NOMO-1 (cell line): Measurements from ENCODE around the gene UAP1L1.
A peak's percentile ranks its signal among the peaks of the same experiment; 100 is the strongest.

Source experiments
- DNase-seq, 2 experiments: peaks; one replicate each; lab custom pipeline; 2025; ENCODE audit not compliant: unreplicated experiment in 2 of 2; lab: John Stamatoyannopoulos, UW

The UAP1L1 gene

GRCh38 chr9:137071282-137071681 is 6.0 kb upstream of the UAP1L1 start:
- DNase-seq = no peak

GRCh38 chr9:137073992-137074399 is 3.3 kb upstream of the UAP1L1 start:
- no peak for DNase-seq

GRCh38 chr9:137074657-137075274 is 2.6 kb upstream of the UAP1L1 start:
- no peak for DNase-seq

GRCh38 chr9:137075275-137075775 is 2.0 kb upstream of the UAP1L1 start:
- DNase-seq = peak in 1 of 2 experiments; percentile 33

- no peak for DNase-seq
These were observed 694 bp upstream of the UAP1L1 start for GRCh38 chr9:137076636-137077009.

- DNase-seq = no peak
These were observed 709 bp downstream of the UAP1L1 start for GRCh38 chr9:137077758-137078693.

DNA sequence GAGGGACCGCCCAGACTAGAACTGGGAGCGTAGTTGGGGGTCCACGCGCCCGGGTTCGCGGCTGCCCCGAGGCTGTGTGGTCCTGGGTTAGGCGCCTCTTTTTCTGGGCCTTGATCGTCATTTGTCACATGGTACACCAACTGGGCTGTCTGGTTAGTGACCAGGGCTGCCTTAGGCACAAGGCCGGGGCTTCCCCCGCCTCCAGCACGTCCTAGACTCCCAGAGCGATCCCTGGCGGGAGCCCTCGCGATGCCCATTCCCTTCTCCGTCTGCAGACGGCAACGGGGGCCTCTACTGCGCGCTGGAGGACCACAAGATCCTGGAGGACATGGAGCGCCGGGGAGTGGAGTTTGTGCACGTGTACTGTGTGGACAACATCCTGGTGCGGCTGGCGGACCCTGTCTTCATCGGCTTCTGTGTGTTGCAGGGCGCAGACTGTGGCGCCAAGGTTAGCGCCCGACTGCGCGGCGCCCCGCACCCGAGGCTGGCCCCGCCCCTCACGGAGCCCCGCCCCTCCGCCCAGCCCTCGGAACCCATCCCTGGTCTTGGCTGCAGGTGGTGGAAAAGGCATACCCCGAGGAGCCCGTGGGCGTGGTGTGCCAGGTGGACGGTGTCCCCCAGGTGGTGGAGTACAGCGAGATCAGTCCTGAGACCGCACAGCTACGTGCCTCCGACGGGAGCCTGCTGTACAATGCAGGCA is 1.5 kb downstream of the UAP1L1 start:
- DNase-seq = no peak

DNA sequence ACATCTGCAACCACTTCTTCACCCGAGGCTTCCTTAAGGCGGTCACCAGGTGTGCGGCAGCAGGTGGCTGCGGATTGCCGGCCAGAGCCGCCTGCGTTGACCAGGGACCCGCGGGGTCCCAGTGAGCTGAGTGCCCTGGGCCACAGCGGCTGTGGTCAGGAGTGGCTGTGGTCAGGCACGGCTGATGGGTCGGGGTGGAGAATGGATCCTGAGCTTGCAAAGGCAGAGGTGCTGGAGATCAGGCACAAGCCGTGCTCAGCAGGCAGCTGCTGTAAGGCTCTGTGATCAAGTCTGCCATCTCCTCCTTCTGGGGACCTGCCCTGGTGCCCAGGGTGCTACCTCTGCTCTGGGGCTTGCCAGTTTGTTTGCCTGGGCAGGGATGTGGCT is 2.1 kb downstream of the UAP1L1 start:
- DNase-seq = no peak

- DNase-seq = no peak
These were observed 3.2 kb downstream of the UAP1L1 start for GRCh38 chr9:137080260-137081122.

GRCh38 chr9:137082222-137082924 is 5.1 kb downstream of the UAP1L1 start:
- DNase-seq = no peak

DNA sequence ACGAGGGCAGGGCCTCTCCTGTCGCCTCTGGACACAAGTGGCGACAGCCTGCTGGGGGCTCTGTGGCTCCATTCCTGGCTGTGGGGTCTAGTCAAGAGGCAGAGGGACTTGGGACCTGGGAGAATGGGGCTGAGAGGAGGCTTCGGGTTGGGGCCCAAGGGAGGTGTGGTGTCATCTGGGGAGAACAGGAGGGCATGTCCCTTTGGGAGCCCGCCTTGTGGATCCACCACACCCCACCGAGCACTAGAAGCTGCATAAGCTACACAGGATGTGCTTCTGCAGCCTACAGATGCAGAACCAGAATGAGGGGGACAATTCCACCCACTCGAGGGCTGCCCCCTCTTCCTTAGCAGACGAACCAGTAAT is 5.6 kb downstream of the UAP1L1 start:
- no peak for DNase-seq

- DNase-seq = no peak
These were observed 6.2 kb downstream of the UAP1L1 start for GRCh38 chr9:137083394-137084004.

- DNase-seq = no peak
These were observed 7.2 kb downstream of the UAP1L1 start for GRCh38 chr9:137084526-137084925.

GRCh38 chr9:137085920-137086530 is 8.7 kb downstream of the UAP1L1 start:
- no peak for DNase-seq

DNA sequence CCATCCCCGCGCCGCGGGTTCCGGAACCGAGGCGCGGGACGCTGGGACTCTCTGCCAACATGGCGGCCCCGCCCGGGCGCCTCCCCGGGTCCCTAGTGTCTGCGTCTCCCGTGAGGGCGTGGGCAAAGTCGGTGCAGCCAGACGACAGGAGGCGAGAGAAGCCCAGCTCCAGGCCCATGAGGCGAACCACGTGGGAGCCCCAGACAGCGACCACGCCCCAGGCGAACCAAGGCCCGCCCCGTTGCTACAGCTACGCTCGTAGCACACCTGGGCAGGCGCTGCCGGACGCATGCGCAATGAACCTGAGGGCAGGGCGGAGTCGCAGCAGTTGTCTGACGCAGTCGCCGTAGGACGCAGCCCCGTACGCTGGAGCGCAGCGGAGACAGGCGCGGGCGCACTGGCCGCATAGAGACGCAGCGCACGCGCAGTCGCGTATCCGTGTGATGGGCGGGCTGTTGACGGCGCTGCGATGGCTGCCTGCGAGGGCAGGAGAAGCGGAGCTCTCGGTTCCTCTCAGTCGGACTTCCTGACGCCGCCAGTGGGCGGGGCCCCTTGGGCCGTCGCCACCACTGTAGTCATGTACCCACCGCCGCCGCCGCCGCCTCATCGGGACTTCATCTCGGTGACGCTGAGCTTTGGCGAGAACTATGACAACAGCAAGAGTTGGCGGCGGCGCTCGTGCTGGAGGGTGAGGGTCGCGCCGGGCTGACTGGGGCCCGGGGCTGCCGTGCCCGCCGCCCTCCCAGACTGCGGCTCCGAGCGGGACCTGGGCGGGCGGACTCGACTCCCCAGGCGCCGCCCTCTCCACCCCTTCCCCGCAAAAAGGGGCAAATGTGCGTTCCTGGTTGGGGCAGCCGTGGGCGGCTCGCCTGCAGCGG is 9.5 kb downstream of the UAP1L1 start, which contains the start of gene MAN1B1:
Gene MAN1B1 (plus strand): TSS at position 455 of the 878 bp plus-strand sequence. CDS start 15 bp downstream, at position 470.
- peak; percentile 100 for DNase-seq

GRCh38 chr9:137087409-137087925 is 10.2 kb downstream of the UAP1L1 start:
- DNase-seq = peak in 1 of 2 experiments; percentile 46

- no peak for DNase-seq
These were observed 10.8 kb downstream of the UAP1L1 start for GRCh38 chr9:137088121-137088520.
